Parathyroid adenoma (tissue), 2 donors: Measurements from ENCODE around the gene HS6ST2.

Experiments used
- H2AFZ ChIP-seq: fragments of 300-600 bp; sonication (generic); one replicate; pipeline ENCODE4 v1.7.0; 2017; ENCODE audit warnings: antibody characterized with exemption, mild to moderate bottlenecking
- H3K27ac ChIP-seq: fragments of 300-600 bp; sonication (generic); one replicate; pipeline ENCODE4 v1.7.0; 2017
- H3K27me3 ChIP-seq: fragments of 300-600 bp; sonication (generic); one replicate; pipeline ENCODE4 v1.7.0; 2017; ENCODE audit warnings: low read length; ENCODE audit not compliant: control insufficient read depth, insufficient read depth
- H3K36me3 ChIP-seq: fragments of 300-600 bp; sonication (generic); one replicate; pipeline ENCODE4 v1.7.0; 2017; ENCODE audit warnings: low read length; ENCODE audit not compliant: control insufficient read depth, insufficient read depth
- H3K4me1 ChIP-seq: fragments of 300-600 bp; sonication (generic); one replicate; pipeline ENCODE4 v1.7.0; 2017; ENCODE audit warnings: control low read depth
- H3K4me2 ChIP-seq: fragments of 300-600 bp; sonication (generic); one replicate; pipeline ENCODE4 v1.7.0; 2017; ENCODE audit warnings: low read length
- H3K4me3 ChIP-seq: fragments of 300-600 bp; sonication (generic); one replicate; pipeline ENCODE4 v1.7.0; 2017; ENCODE audit warnings: low read depth, low read length
- H3K79me2 ChIP-seq: fragments of 300-600 bp; sonication (generic); one replicate; pipeline ENCODE4 v1.7.0; 2017; ENCODE audit warnings: control low read depth
- H3K9ac ChIP-seq: fragments of 300-600 bp; sonication (generic); one replicate; pipeline ENCODE4 v1.7.0; 2017; ENCODE audit warnings: mild to moderate bottlenecking
- H3K9me3 ChIP-seq: fragments of 300-600 bp; sonication (generic); one replicate; pipeline ENCODE4 v1.7.0; 2017; ENCODE audit warnings: low read length; ENCODE audit not compliant: control insufficient read depth
- TF ChIP-seq, protein P1 (sequence below): fragments of 300-600 bp; sonication (generic); IDR thresholded peaks from one replicate; pipeline ENCODE4 v1.7.0; 2017; ENCODE audit warnings: antibody characterized with exemption, mild to moderate bottlenecking
- donor health status: primary hyperparathyroidism.

HS6ST2 gene

DNA sequence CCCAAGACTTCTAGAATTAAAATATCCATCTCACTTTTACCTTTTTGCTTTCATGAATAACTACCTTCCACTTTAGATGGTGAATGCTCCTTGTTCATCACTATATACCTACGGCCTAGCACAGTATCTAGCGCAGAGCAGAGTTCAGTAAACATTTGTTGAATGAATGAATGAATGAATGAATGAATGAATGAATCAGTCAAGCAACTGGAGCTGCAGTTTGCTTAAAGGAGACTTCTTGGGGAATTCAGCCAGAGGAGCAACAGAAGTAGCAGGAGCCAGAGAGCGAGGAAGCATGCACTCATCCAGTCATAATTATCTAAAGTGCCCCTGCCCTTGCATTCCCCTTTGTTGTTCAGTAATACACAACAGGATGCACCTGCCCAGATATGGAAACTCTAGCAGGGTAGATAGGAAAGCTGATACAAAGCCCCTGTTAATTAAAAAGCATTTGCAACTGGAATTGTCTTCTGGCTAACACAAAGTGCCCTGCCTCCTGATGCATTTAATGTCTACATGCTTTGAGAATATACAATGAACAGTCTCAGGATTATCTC lies 366.6 kb downstream of the HS6ST2 start:
- H3K79me2 ChIP-seq, result no peaks in the 10 kb centered on the region

DNA sequence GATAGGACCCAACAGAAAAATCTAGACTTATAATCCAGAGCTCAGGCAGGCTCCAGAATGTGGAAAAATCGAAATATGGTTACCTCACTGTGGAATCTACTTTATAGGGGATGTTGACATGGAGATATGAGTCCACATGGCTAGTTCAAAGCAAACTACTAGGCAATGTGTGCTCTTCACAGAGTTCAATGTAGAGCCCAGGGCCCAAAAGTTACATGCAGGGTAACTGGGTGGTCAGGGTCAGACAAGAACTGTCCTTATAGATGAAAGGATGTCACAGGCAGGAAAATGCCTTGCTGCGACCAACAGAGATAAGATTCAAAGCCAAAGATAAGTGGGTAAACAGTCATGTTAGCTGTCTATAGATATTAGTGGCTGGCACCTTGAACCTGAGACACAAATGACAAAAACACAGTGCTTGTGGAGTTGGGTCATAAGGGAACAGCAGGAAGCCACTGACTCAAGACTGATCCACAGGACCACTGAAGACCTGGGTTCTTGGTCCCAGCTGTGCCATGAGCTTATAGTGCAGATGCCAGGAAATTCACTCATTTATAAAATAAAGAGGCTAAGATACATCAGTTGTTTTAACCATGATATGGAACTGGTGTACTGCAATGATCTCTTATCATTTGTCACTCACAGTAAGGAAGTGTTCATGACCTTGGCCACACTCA lies 367.9 kb downstream of the HS6ST2 start:
- H3K27me3 ChIP-seq, result no peaks in the 10 kb centered on the region
- H3K9me3 ChIP-seq, result no peaks in the 10 kb centered on the region
- H3K4me1 ChIP-seq, result no peaks in the 10 kb centered on the region
- H3K4me3 ChIP-seq, result no peak overlapping the region
- H3K9ac ChIP-seq, result no peak overlapping the region
- H3K79me2 ChIP-seq, result no peaks in the 10 kb centered on the region
- no peaks in the 10 kb centered on the region for H3K36me3 ChIP-seq
- TF ChIP-seq, protein P1, sequence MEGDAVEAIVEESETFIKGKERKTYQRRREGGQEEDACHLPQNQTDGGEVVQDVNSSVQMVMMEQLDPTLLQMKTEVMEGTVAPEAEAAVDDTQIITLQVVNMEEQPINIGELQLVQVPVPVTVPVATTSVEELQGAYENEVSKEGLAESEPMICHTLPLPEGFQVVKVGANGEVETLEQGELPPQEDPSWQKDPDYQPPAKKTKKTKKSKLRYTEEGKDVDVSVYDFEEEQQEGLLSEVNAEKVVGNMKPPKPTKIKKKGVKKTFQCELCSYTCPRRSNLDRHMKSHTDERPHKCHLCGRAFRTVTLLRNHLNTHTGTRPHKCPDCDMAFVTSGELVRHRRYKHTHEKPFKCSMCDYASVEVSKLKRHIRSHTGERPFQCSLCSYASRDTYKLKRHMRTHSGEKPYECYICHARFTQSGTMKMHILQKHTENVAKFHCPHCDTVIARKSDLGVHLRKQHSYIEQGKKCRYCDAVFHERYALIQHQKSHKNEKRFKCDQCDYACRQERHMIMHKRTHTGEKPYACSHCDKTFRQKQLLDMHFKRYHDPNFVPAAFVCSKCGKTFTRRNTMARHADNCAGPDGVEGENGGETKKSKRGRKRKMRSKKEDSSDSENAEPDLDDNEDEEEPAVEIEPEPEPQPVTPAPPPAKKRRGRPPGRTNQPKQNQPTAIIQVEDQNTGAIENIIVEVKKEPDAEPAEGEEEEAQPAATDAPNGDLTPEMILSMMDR, result no peak
- no peak overlapping the region for H2AFZ ChIP-seq
- H3K27ac ChIP-seq, result no peak overlapping the region
- H3K4me2 ChIP-seq, result no peak overlapping the region

More for the DNA sequence above, 366.6 kb downstream of the HS6ST2 start:
- Histone ChIP-seq H3K27ac (no peak overlapping the region), H3K9ac (no peak overlapping the region), H3K4me1 (no peaks in the 10 kb centered on the region), H3K4me3 (no peak overlapping the region), H3K36me3 (no peaks in the 10 kb centered on the region), H2AFZ (no peak overlapping the region), H3K27me3 (no peaks in the 10 kb centered on the region), H3K4me2 (no peak overlapping the region), H3K9me3 (no peaks in the 10 kb centered on the region)
- TF ChIP-seq, protein P1, result no peak

DNA sequence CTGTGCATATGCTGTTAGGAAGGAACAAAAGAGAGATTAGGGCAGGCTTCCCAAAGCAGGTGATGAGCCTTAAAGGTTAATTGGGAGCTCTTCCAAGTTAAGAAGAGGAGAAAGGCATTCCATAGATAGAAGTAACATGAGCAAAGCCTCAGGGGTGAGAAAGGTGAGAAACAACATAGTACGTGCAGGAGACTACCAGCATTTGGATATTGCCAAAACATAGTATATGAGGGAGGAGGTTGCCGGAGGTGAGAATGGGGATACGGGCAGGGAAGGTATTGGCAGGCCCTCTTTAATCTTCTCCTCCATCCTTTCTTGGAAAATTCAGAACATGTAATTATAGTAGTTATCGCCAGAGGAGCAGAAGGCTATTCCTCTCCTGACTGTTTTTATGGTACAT lies 373.5 kb downstream of the HS6ST2 start:
- Histone ChIP-seq H3K79me2 (no peaks in the 10 kb centered on the region), H3K9me3 (no peaks in the 10 kb centered on the region), H3K27ac (no peak overlapping the region), H3K4me3 (no peak overlapping the region), H3K4me2 (no peak overlapping the region), H2AFZ (no peak overlapping the region), H3K4me1 (no peaks in the 10 kb centered on the region), H3K9ac (no peak overlapping the region), H3K36me3 (no peaks in the 10 kb centered on the region), H3K27me3 (no peaks in the 10 kb centered on the region)
- TF ChIP-seq, protein P1, result no peak

DNA sequence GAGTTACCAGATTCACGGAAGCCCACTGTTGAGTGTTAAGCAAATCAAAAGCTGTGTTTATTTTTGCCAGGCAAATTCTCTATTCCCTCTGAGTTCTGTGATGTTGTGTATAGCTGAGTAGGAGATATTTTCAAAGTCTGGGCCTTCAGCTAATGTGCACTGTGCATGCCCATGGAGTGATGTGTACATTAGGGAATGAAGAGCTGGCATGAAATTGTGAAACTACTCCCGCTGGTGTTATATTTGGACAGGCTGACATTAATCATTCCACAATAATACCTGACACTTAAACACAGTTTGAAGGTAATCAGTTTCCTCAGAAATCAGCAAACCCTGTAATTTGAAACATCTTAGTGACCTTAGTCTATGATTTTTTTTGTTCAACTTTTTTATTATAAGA lies 381.5 kb downstream of the HS6ST2 start:
- Histone ChIP-seq H3K36me3 (no peaks in the 10 kb centered on the region), H3K27ac (no peak overlapping the region), H2AFZ (no peak overlapping the region), H3K4me1 (no peaks in the 10 kb centered on the region), H3K27me3 (no peaks in the 10 kb centered on the region), H3K9ac (no peak overlapping the region), H3K4me3 (no peak overlapping the region), H3K9me3 (no peaks in the 10 kb centered on the region), H3K79me2 (no peaks in the 10 kb centered on the region), H3K4me2 (no peak overlapping the region)
- TF ChIP-seq, protein P1, result no peak
